ENCODE data around the gene THEM4.

- TF ChIP-seq POLR2A (IDR thresholded peaks at IDR 0.05): no peak
- no peak for TF ChIP-seq POLR2AphosphoS5 (IDR thresholded peaks at IDR 0.05)
These were observed 59.4 kb downstream of the THEM4 start for GRCh38 chr1:151849871-151850270.
